HepG2 (cell line): ENCODE results near the gene CLIC1. TPM values are rescaled to one million over a fixed set of nuclear protein-coding genes. Genes with fewer than 3 reads are reported as not detected.

Experiments used
- BHLHE40 ChIP-seq: IDR thresholded peaks from 2 replicates; pipeline ENCODE4 v1.6.1; 2011; ENCODE audit warnings: low read length, improper control_type of control experiment
- HMGXB3 ChIP-seq: sonication (generic); formaldehyde crosslinking; IDR thresholded peaks from 2 replicates; pipeline ENCODE4 v1.4.0; 2020; ENCODE audit warnings: missing genetic modification reagents, borderline replicate concordance
- MZF1 ChIP-seq: sonication (generic); formaldehyde crosslinking; IDR thresholded peaks from 2 replicates; pipeline ENCODE4 v1.8.1; 2023; ENCODE audit warnings: mild to moderate bottlenecking, missing genetic modification reagents, borderline replicate concordance
- TCF12 ChIP-seq, 2 experiments: fragments of 450-650 bp in 1 of 2; sonication (generic) in 1 of 2; formaldehyde crosslinking in 1 of 2; IDR thresholded peaks; 2 replicates each; pipeline versions ENCODE4 v1.6.1 to v1.8.0; 2017 to 2022; ENCODE audit warnings: antibody characterized with exemption in 1 of 2, mild to moderate bottlenecking in 1 of 2, missing genetic modification reagents in 1 of 2, moderate library complexity in 1 of 2
- ZNF724P ChIP-seq: sonication (generic); formaldehyde crosslinking; IDR thresholded peaks from 2 replicates; pipeline ENCODE4 v1.8.0; 2022; ENCODE audit warnings: missing genetic modification reagents, borderline replicate concordance
- polyA plus RNA-seq, 8 experiments: library from polyadenylated mRNA; depleted of rRNA in 3 of 8; stranded (reverse) in 7 of 8; unstranded in 1 of 8; fragments of >200 nt; fragmentation: Illumina TruSeq in 4 of 8; extraction: Trizol in 4 of 8; gene quantifications; 2 replicates each; pipeline versions ENCODE4 v1.2.1 to v1.2.3, GENCODE V29; 2011 to 2016; ENCODE audit warnings: low read depth in 4 of 8, missing spikeins in 1 of 8, mixed read lengths in 1 of 8; ENCODE audit not compliant: insufficient read depth in 1 of 8
- total RNA-seq, 5 experiments: library from RNA; depleted of rRNA; stranded (reverse); fragments of >200 nt; fragmentation: Illumina TruSeq; extraction: Trizol; gene quantifications; 2 replicates each; pipeline ENCODE4 v1.2.3, GENCODE V29; 2016; ENCODE audit warnings: low read depth in 1 of 5
- TF ChIP-seq, protein P1 (sequence below): sonication (generic); formaldehyde crosslinking; IDR thresholded peaks from 2 replicates; pipeline ENCODE4 v1.5.1; 2020; ENCODE audit warnings: mild to moderate bottlenecking, missing genetic modification reagents
- TF ChIP-seq, protein P2 (sequence below): sonication (generic); formaldehyde crosslinking; IDR thresholded peaks from 2 replicates; pipeline ENCODE4 v1.4.0; 2020; ENCODE audit warnings: mild to moderate bottlenecking, missing genetic modification reagents
- TF ChIP-seq, protein P3 (sequence below): sonication (generic); formaldehyde crosslinking; IDR thresholded peaks from 2 replicates; pipeline ENCODE4 v1.4.0; 2020; ENCODE audit warnings: mild to moderate bottlenecking, missing genetic modification reagents
- TF ChIP-seq, protein P4 (sequence below): sonication (generic); formaldehyde crosslinking; IDR thresholded peaks from 2 replicates; pipeline ENCODE4 v1.8.0; 2022; ENCODE audit warnings: low read depth, missing genetic modification reagents

The CLIC1 gene
- total and polyA plus RNA-seq, 2 of the 13 experiments (the other 11 are each of a cell fraction or from before 2014, with no cell fraction given): 602 to 891 TPM

- TF ChIP-seq HMGXB3 (CRISPR knock-in tag) (no peak), MZF1 (CRISPR knock-in tag) (no peak), BHLHE40 (no peak), ZNF724P (CRISPR knock-in tag) (0 out of 2 replicates have a peak, but pooled peaks have one; percentile 24), TCF12 (IDR thresholded peaks at IDR 0.05) (no peak), TCF12 (CRISPR knock-in tag; IDR thresholded peaks at IDR 0.05) (no peak)
- TF ChIP-seq, protein P1, sequence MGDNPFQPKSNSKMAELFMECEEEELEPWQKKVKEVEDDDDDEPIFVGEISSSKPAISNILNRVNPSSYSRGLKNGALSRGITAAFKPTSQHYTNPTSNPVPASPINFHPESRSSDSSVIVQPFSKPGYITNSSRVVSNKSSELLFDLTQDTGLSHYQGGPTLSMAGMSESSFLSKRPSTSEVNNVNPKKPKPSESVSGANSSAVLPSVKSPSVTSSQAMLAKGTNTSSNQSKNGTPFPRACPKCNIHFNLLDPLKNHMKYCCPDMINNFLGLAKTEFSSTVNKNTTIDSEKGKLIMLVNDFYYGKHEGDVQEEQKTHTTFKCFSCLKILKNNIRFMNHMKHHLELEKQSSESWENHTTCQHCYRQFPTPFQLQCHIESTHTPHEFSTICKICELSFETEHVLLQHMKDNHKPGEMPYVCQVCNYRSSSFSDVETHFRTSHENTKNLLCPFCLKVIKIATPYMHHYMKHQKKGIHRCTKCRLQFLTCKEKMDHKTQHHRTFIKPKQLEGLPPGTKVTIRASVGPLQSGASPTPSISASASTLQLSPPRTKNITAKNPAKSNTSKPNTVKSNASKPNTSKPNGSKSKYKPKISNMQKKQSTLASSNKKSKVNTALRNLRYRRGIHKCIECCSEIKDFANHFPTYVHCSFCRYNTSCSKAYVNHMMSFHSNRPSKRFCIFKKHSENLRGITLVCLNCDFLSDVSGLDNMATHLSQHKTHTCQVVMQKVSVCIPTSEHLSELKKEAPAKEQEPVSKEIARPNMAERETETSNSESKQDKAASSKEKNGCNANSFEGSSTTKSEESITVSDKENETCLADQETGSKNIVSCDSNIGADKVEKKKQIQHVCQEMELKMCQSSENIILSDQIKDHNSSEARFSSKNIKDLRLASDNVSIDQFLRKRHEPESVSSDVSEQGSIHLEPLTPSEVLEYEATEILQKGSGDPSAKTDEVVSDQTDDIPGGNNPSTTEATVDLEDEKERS (CRISPR knock-in tag): peak; percentile 44; the same call in 1 of the 2 replicates
- TF ChIP-seq, protein P2, sequence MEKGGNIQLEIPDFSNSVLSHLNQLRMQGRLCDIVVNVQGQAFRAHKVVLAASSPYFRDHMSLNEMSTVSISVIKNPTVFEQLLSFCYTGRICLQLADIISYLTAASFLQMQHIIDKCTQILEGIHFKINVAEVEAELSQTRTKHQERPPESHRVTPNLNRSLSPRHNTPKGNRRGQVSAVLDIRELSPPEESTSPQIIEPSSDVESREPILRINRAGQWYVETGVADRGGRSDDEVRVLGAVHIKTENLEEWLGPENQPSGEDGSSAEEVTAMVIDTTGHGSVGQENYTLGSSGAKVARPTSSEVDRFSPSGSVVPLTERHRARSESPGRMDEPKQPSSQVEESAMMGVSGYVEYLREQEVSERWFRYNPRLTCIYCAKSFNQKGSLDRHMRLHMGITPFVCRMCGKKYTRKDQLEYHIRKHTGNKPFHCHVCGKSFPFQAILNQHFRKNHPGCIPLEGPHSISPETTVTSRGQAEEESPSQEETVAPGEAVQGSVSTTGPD: no peak
- TF ChIP-seq, protein P3, sequence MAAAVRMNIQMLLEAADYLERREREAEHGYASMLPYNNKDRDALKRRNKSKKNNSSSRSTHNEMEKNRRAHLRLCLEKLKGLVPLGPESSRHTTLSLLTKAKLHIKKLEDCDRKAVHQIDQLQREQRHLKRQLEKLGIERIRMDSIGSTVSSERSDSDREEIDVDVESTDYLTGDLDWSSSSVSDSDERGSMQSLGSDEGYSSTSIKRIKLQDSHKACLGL (CRISPR knock-in tag): no peak
- TF ChIP-seq, protein P4, sequence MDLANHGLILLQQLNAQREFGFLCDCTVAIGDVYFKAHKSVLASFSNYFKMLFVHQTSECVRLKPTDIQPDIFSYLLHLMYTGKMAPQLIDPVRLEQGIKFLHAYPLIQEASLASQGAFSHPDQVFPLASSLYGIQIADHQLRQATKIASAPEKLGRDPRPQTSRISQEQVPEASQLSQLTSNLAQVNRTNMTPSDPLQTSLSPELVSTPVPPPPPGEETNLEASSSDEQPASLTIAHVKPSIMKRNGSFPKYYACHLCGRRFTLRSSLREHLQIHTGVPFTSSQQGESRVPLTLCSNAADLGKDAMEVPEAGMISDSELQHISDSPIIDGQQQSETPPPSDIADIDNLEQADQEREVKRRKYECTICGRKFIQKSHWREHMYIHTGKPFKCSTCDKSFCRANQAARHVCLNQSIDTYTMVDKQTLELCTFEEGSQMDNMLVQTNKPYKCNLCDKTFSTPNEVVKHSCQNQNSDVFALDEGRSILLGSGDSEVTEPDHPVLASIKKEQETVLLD: no peak
Measured at GRCh38 chr6:31733734-31734133, 2.6 kb downstream of the CLIC1 start (continued).
